Measurements from ENCODE around the gene SNED1.

The SNED1 gene

GRCh38 chr2:241036964-241037421 lies 38.6 kb downstream of the SNED1 start:
- no peak overlapping the region for H3K4me3 ChIP-seq (ENCODE audit: control insufficient read depth, low read depth, low read length)
- no peak for TF ChIP-seq CTCF (IDR thresholded peaks at IDR 0.05; ENCODE audit: control insufficient read depth, insufficient read depth, low read depth, low read length, missing control alignments)
- DNase-seq (ENCODE audit: low read depth) = no peak

GRCh38 chr2:241037498-241037897 lies 39.1 kb downstream of the SNED1 start:
- TF ChIP-seq CTCF (IDR thresholded peaks at IDR 0.05; ENCODE audit: control insufficient read depth, insufficient read depth, low read depth, low read length, missing control alignments) = no peak
- H3K4me3 ChIP-seq (ENCODE audit: control insufficient read depth, low read depth, low read length) = no peak overlapping the region
- DNase-seq (ENCODE audit: low read depth) = no peak

- TF ChIP-seq CTCF (IDR thresholded peaks at IDR 0.05; ENCODE audit: control insufficient read depth, insufficient read depth, low read depth, low read length, missing control alignments) = no peak
- no peak for DNase-seq (ENCODE audit: low read depth)
- H3K4me3 ChIP-seq (ENCODE audit: control insufficient read depth, low read depth, low read length) = no peak overlapping the region
Measured at GRCh38 chr2:241038374-241039180, 40.2 kb downstream of the SNED1 start.

GRCh38 chr2:241039416-241039815 lies 41.0 kb downstream of the SNED1 start:
- H3K4me3 ChIP-seq (ENCODE audit: control insufficient read depth, low read depth, low read length) = no peak overlapping the region
- TF ChIP-seq CTCF (IDR thresholded peaks at IDR 0.05; ENCODE audit: control insufficient read depth, insufficient read depth, low read depth, low read length, missing control alignments) = no peak
- DNase-seq (ENCODE audit: low read depth) = no peak

GRCh38 chr2:241040081-241040803 lies 41.8 kb downstream of the SNED1 start:
- no peak overlapping the region for H3K4me3 ChIP-seq (ENCODE audit: control insufficient read depth, low read depth, low read length)
- DNase-seq (ENCODE audit: low read depth) = no peak
- no peak for TF ChIP-seq CTCF (IDR thresholded peaks at IDR 0.05; ENCODE audit: control insufficient read depth, insufficient read depth, low read depth, low read length, missing control alignments)

- DNase-seq (ENCODE audit: low read depth) = no peak
- no peak overlapping the region for H3K4me3 ChIP-seq (ENCODE audit: control insufficient read depth, low read depth, low read length)
- no peak for TF ChIP-seq CTCF (IDR thresholded peaks at IDR 0.05; ENCODE audit: control insufficient read depth, insufficient read depth, low read depth, low read length, missing control alignments)
Measured at GRCh38 chr2:241041589-241042158, 43.3 kb downstream of the SNED1 start.

Measured in AG09309 (cell line).